Measurements from ENCODE around the gene TSFM. TPM values are rescaled to one million over a fixed set of nuclear protein-coding genes. Genes with fewer than 3 reads are reported as not detected.
A peak's percentile ranks its signal among the peaks of the same experiment; 100 is the strongest.

TSFM gene
- total RNA-seq, 6 donors from 2014 or later, result 5.0 to 34.0 (median 22.8) TPM

DNA sequence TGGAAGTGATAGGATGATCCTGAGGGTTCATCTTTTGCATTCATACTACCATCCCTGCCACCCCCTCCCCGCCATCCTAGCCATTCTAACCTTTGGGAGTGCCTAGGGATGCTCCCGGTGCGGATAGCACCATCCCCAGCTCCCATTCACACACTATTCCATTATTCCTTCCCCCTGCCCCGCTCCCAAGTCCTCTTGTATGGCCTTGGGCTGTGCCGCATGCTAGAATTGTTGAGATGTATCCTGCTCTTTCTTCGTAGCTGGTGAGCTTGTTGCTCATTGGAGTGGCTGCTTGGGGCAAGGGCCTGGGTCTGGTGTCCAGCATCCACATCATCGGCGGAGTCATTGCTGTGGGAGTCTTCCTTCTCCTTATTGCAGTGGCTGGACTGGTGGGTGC, 37.1 kb upstream of the TSFM start:
- DNase-seq (no peak), ATAC-seq (ENCODE audit: low FRiP score in 2 of 2) (peak in 1 of 2 donors; percentile 1)
- Histone ChIP-seq H3K27me3 (peaks cover 0 to 2% (median 0%) of the 10 kb centered on the region in 4 donors), H3K27ac (peak overlapping the region; percentile 92 to 98 (median 95)), H3K36me3 (peaks cover 9 to 44% (median 29%) of the 10 kb centered on the region in 4 donors), H3K4me3 (peak overlapping the region; percentile 62 to 83 (median 72)), H3K9me3 (no peaks in the 10 kb centered on the region), H3K4me1 (peaks cover 3 to 23% (median 13%) of the 10 kb centered on the region in 4 donors)
- TF ChIP-seq, protein P1, sequence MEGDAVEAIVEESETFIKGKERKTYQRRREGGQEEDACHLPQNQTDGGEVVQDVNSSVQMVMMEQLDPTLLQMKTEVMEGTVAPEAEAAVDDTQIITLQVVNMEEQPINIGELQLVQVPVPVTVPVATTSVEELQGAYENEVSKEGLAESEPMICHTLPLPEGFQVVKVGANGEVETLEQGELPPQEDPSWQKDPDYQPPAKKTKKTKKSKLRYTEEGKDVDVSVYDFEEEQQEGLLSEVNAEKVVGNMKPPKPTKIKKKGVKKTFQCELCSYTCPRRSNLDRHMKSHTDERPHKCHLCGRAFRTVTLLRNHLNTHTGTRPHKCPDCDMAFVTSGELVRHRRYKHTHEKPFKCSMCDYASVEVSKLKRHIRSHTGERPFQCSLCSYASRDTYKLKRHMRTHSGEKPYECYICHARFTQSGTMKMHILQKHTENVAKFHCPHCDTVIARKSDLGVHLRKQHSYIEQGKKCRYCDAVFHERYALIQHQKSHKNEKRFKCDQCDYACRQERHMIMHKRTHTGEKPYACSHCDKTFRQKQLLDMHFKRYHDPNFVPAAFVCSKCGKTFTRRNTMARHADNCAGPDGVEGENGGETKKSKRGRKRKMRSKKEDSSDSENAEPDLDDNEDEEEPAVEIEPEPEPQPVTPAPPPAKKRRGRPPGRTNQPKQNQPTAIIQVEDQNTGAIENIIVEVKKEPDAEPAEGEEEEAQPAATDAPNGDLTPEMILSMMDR (IDR thresholded peaks at IDR 0.05), result no peak
- TF ChIP-seq POLR2A (IDR thresholded peaks at IDR 0.05), result peak in 1 of 4 donors; percentile 5
- WGBS, 2 donors, result 44 to 51% methylated on average over 8 of the region's 8 CpGs

DNA sequence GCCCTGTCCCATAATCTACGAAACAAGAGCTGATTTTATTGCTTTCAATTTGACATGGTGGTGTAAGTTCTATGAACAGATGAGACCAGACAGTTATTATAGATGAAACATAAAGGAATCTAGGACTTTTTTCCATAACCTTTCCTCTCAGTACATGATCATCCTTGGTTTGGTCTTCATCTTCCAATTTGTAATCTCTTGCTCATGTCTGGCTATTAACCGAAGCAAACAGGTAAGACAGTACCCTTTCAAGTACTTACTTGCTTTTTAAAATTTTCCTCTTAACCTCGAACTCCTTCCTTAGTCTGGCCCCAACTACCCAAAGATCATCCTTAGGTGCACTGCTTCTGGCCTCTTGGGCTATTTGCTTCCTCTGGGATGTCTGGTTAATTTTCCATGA, 36.6 kb upstream of the TSFM start:
- Histone ChIP-seq H3K27me3 (no peaks in the 10 kb centered on the region), H3K4me1 (peaks cover 6 to 24% (median 16%) of the 10 kb centered on the region in 4 donors), H3K9me3 (no peaks in the 10 kb centered on the region), H3K36me3 (peaks cover 9 to 44% (median 31%) of the 10 kb centered on the region in 4 donors), H3K27ac (peak overlapping the region in 1 of 4 donors; percentile 94), H3K4me3 (peak overlapping the region in 2 of 4 donors; percentile 79 to 83)
- ATAC-seq (ENCODE audit: low FRiP score in 2 of 2) (no peak), DNase-seq (no peak)
- 92 to 96% methylated on average over 3 of the region's 3 CpGs for WGBS, 2 donors
- TF ChIP-seq POLR2AphosphoS5 (IDR thresholded peaks at IDR 0.05), result no peak
- no peak for TF ChIP-seq EP300 (IDR thresholded peaks at IDR 0.05)

DNA sequence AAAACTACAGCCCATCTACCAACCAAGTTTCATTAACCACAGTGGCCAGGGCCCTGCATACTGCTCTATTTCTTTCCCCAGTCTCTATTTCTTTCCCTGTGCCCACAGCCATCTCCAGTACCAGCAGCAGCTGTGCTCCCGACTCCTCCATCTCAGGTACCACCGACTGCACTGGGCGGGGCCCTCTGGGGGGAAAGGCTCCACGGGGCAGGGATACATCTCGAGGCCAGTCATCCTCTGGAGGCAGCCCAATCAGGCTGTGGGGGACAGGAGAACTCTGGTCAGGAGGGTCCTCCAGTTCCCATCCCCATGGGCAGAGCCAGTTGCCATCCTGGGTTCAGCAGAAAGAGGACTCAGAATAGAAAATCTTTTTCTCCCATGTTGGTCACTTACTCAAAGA, 33.5 kb upstream of the TSFM start:
- TF ChIP-seq POLR2A (IDR thresholded peaks at IDR 0.05) (no peak), EP300 (IDR thresholded peaks at IDR 0.05) (no peak), POLR2AphosphoS5 (IDR thresholded peaks at IDR 0.05) (no peak)
- TF ChIP-seq, protein P1 (IDR thresholded peaks at IDR 0.05), result no peak
- ATAC-seq (ENCODE audit: low FRiP score in 2 of 2) (no peak), DNase-seq (peak in 1 of 2 donors; percentile 47)
- no peak overlapping the region for H3K4me3 ChIP-seq
- no peaks in the 10 kb centered on the region for H3K27me3 ChIP-seq
- no peaks in the 10 kb centered on the region for H3K9me3 ChIP-seq
- WGBS, 2 donors, result 89 to 94% methylated on average over 4 to 5 of the region's 5 CpGs
- peaks cover 9 to 44% (median 31%) of the 10 kb centered on the region in 4 donors for H3K36me3 ChIP-seq
- H3K27ac ChIP-seq, result no peak overlapping the region
- H3K4me1 ChIP-seq, result peaks cover 16 to 46% (median 36%) of the 10 kb centered on the region in 4 donors

DNA sequence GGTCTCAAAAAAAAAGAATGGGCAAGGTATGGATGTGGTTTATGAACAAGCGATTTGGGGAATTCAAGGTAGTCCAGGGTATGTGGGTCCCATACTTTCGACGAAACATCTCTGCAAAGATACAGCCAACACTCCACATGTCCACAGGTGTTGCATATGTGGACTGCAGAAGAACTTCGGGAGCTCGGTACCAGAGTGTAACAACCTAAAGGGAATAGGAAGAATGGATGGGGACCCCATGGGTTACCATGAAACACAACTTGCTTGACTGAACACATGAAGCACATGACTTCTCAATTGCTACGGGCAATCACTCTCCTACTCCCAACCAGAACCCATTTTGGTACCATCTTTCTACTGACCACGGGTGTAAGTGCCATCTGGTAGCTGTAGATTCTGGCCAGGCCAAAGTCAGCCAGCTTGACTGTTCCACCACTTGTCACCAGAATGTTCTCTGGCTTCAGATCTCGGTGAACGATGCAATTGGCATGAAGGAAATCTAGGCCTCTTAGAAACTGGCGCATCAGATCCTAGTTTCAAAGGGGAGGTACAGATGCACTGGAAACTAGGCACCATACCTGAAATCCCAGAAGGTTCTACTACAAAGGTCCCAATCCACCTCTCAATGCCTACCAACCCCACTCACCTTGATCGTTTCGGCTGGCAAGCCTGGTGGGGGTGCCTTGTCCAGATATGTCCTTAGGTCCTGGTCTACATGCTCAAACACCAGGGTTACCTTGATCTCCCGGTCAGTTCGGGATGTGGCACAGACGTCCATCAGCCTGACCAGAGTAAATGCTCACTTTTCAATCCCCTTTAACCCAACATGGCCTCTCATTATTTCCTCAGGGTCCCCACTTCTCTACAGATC, 31.8 kb upstream of the TSFM start:
- Histone ChIP-seq H3K27me3 (no peaks in the 10 kb centered on the region), H3K4me1 (peaks cover 15 to 44% (median 37%) of the 10 kb centered on the region in 4 donors), H3K36me3 (peaks cover 9 to 44% (median 31%) of the 10 kb centered on the region in 4 donors), H3K9me3 (no peaks in the 10 kb centered on the region), H3K27ac (peak overlapping the region in 3 of 4 donors; percentile 80 to 94 (median 90)), H3K4me3 (peak overlapping the region in 3 of 4 donors; percentile 69 to 82 (median 71))
- 87 to 91% methylated on average over 15 of the region's 15 CpGs for WGBS, 2 donors
- TF ChIP-seq POLR2AphosphoS5 (IDR thresholded peaks at IDR 0.05), result no peak
- TF ChIP-seq, protein P1 (IDR thresholded peaks at IDR 0.05), result no peak
- DNase-seq (no peak), ATAC-seq (ENCODE audit: low FRiP score in 2 of 2) (no peak)

DNA sequence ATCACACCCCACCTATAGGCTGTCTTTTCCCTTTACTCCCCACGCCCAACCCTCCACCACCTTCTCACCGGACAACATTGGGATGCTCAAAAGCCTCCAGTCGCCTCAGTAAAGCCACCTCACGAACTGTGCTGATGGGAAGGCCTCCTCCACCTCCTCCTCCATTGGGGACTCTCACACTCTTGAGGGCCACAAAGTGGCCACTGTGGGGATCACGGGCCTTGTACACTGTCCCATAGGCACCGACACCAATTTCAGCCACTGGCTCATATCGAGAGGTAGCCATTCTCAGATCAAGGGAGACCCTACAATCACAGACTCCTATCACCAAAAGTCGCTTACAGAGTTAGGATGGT, 31.2 kb upstream of the TSFM start:
- no peak for ATAC-seq (ENCODE audit: low FRiP score in 2 of 2)
- DNase-seq, result no peak
- peaks cover 9 to 41% (median 31%) of the 10 kb centered on the region in 4 donors for H3K36me3 ChIP-seq
- no peak for TF ChIP-seq POLR2A (IDR thresholded peaks at IDR 0.05)
- no peak for TF ChIP-seq POLR2AphosphoS5 (IDR thresholded peaks at IDR 0.05)
- TF ChIP-seq, protein P1 (IDR thresholded peaks at IDR 0.05), result no peak
- TF ChIP-seq EP300 (IDR thresholded peaks at IDR 0.05), result no peak
- H3K27me3 ChIP-seq, result no peaks in the 10 kb centered on the region
- H3K27ac ChIP-seq, result peak overlapping the region; percentile 80 to 94 (median 88)
- H3K4me1 ChIP-seq, result peaks cover 20 to 47% (median 41%) of the 10 kb centered on the region in 4 donors
- 12 to 18% methylated on average over 8 of the region's 8 CpGs for WGBS, 2 donors
- H3K9me3 ChIP-seq, result no peaks in the 10 kb centered on the region
- H3K4me3 ChIP-seq, result peak overlapping the region; percentile 4 to 82 (median 70)
